Measurements from ENCODE around the gene VPS16.

The VPS16 gene

GRCh38 chr20:2812189-2812588 lies 28.4 kb upstream of the VPS16 start:
- H3K4me1 ChIP-seq (ENCODE audit: control insufficient read depth, insufficient read depth, low read length), result peaks cover 34% of the 10 kb centered on the region
- no peak overlapping the region for H3K4me3 ChIP-seq (ENCODE audit: low read length)
- H3K27me3 ChIP-seq (replicated peaks; ENCODE audit: control insufficient read depth, insufficient read depth, low read length), result peaks cover 6% of the 10 kb centered on the region
- no peak overlapping the region for H3K9ac ChIP-seq (ENCODE audit: low read length)
- DNase-seq (ENCODE audit: low read depth), result no peak
- no peaks in the 10 kb centered on the region for H3K36me3 ChIP-seq (ENCODE audit: control insufficient read depth, insufficient read depth, low read length, severe bottlenecking)
- peaks cover 14% of the 10 kb centered on the region for H3K9me3 ChIP-seq (ENCODE audit: control insufficient read depth, low read length)

- Histone ChIP-seq H3K4me3 (ENCODE audit: low read length) (peak overlapping the region; percentile 17), H3K9me3 (ENCODE audit: control insufficient read depth, low read length) (peaks cover 14% of the 10 kb centered on the region), H3K27me3 (replicated peaks; ENCODE audit: control insufficient read depth, insufficient read depth, low read length) (no peaks in the 10 kb centered on the region), H3K4me1 (ENCODE audit: control insufficient read depth, insufficient read depth, low read length) (peaks cover 53% of the 10 kb centered on the region), H3K36me3 (ENCODE audit: control insufficient read depth, insufficient read depth, low read length, severe bottlenecking) (no peaks in the 10 kb centered on the region), H3K9ac (ENCODE audit: low read length) (no peak overlapping the region)
- DNase-seq (ENCODE audit: low read depth), result no peak
Observed at GRCh38 chr20:2814076-2814475, 26.5 kb upstream of the VPS16 start.

GRCh38 chr20:2814587-2815051 lies 25.9 kb upstream of the VPS16 start, which contains the start of gene C20orf141:
Gene C20orf141, plus strand, starts transcription at chr20:2814987. Its CDS starts 198 bp downstream, at chr20:2815185.
- DNase-seq (ENCODE audit: low read depth), result peak; percentile 93
- peaks cover 14% of the 10 kb centered on the region for H3K9me3 ChIP-seq (ENCODE audit: control insufficient read depth, low read length)
- peak within 1 kb of the TSS; percentile 48 for H3K4me3 ChIP-seq (ENCODE audit: low read length)
- peak within 1 kb of the TSS; percentile 51 for H3K9ac ChIP-seq (ENCODE audit: low read length)
- H3K36me3 ChIP-seq (ENCODE audit: control insufficient read depth, insufficient read depth, low read length, severe bottlenecking), result no peaks in the 10 kb centered on the region
- H3K4me1 ChIP-seq (ENCODE audit: control insufficient read depth, insufficient read depth, low read length), result peaks cover 59% of the 10 kb centered on the region
- H3K27me3 ChIP-seq (replicated peaks; ENCODE audit: control insufficient read depth, insufficient read depth, low read length), result no peaks in the 10 kb centered on the region

DNA sequence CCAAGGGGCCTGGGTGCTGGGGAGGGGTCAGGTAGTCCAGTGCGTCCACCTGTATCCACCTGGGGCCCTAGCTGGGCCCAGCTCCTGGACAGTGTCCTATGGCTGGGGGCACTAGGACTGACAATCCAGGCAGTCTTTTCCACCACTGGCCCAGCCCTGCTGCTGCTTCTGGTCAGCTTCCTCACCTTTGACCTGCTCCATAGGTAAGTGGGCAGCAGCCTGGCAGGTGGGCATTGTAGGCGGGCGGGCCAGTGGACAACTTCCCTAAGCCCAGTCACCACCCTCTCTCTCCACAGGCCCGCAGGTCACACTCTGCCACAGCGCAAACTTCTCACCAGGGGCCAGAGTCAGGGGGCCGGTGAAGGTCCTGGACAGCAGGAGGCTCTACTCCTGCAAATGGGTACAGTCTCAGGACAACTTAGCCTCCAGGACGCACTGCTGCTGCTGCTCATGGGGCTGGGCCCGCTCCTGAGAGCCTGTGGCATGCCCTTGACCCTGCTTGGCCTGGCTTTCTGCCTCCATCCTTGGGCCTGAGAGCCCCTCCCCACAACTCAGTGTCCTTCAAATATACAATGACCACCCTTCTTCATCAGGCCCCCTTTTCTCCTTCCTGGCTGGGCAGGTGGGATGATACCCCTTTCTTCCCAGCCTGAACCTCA lies 25.2 kb upstream of the VPS16 start:
- DNase-seq (ENCODE audit: low read depth), result no peak
- H3K36me3 ChIP-seq (ENCODE audit: control insufficient read depth, insufficient read depth, low read length, severe bottlenecking), result no peaks in the 10 kb centered on the region
- H3K9me3 ChIP-seq (ENCODE audit: control insufficient read depth, low read length), result peaks cover 14% of the 10 kb centered on the region
- H3K27me3 ChIP-seq (replicated peaks; ENCODE audit: control insufficient read depth, insufficient read depth, low read length), result no peaks in the 10 kb centered on the region
- peak overlapping the region; percentile 51 for H3K9ac ChIP-seq (ENCODE audit: low read length)
- H3K4me1 ChIP-seq (ENCODE audit: control insufficient read depth, insufficient read depth, low read length), result peaks cover 66% of the 10 kb centered on the region
- peak overlapping the region; percentile 48 for H3K4me3 ChIP-seq (ENCODE audit: low read length)

DNA sequence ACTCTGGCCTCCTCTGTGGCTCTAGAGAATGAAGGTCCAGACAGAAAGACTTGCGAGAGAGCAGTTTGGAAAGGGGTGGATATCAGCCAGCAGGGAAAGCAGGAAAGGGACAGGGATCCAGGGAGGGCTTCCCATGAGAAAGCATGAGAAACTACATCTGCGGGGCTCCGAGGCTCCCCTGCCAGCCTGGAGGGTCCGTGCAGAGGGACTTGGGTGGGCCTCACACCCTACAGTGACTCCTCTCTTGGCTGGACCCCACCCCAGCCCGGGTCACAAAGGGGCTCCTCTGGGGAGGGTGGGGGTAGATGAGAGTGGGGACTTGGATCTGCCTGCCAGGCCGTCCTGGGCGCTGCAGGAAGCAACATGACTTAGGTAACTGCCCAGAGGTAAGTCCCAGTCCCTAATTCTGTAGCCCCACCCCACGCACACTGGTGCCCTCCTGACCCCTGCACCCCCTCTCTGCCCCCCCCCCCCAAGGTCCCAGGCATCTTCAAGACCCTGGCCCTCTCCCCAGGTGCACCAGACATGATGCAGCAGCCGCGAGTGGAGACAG lies 24.4 kb upstream of the VPS16 start, which contains the start of gene TMEM239:
Gene TMEM239 (plus strand): TSS at position 335 of the 553 bp plus-strand sequence. CDS start 191 bp downstream, at position 526.
- no peaks in the 10 kb centered on the region for H3K27me3 ChIP-seq (replicated peaks; ENCODE audit: control insufficient read depth, insufficient read depth, low read length)
- DNase-seq (ENCODE audit: low read depth), result no peak
- no peaks in the 10 kb centered on the region for H3K36me3 ChIP-seq (ENCODE audit: control insufficient read depth, insufficient read depth, low read length, severe bottlenecking)
- H3K9me3 ChIP-seq (ENCODE audit: control insufficient read depth, low read length), result peaks cover 14% of the 10 kb centered on the region
- peaks cover 69% of the 10 kb centered on the region for H3K4me1 ChIP-seq (ENCODE audit: control insufficient read depth, insufficient read depth, low read length)
- peak within 1 kb of the TSS; percentile 51 for H3K9ac ChIP-seq (ENCODE audit: low read length)
- peak within 1 kb of the TSS; percentile 48 for H3K4me3 ChIP-seq (ENCODE audit: low read length)

DNA sequence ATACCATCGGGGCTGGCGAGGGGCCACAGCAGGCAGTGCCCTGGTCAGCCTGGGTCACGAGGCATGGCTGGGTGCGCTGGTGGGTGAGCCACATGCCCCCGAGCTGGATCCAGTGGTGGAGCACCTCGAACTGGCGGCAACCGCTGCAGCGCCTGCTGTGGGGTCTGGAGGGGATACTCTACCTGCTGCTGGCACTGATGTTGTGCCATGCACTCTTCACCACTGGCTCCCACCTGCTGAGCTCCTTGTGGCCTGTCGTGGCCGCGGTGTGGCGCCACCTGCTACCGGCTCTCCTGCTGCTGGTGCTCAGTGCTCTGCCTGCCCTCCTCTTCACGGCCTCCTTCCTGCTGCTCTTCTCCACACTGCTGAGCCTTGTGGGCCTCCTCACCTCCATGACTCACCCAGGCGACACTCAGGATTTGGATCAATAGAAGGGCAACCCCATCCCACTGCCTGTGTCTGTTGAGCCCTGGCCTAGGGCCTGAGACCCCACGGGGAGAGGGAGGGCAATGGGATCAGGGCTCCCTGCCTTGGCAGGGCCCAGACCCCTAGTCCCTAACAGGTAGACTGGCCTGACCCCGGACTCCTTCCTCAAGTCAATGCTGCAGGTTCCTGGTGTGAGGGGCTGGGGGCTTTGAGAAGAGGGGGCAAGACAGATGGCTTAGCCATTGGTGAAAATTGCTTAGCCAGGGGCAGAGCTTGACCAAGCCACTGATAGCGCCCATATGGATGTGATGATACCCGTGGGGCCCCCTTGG lies 23.8 kb upstream of the VPS16 start:
- peaks cover 9% of the 10 kb centered on the region for H3K9me3 ChIP-seq (ENCODE audit: control insufficient read depth, low read length)
- H3K9ac ChIP-seq (ENCODE audit: low read length), result no peak overlapping the region
- no peak overlapping the region for H3K4me3 ChIP-seq (ENCODE audit: low read length)
- peaks cover 73% of the 10 kb centered on the region for H3K4me1 ChIP-seq (ENCODE audit: control insufficient read depth, insufficient read depth, low read length)
- H3K27me3 ChIP-seq (replicated peaks; ENCODE audit: control insufficient read depth, insufficient read depth, low read length), result no peaks in the 10 kb centered on the region
- no peaks in the 10 kb centered on the region for H3K36me3 ChIP-seq (ENCODE audit: control insufficient read depth, insufficient read depth, low read length, severe bottlenecking)
- no peak for DNase-seq (ENCODE audit: low read depth)

GRCh38 chr20:2817341-2817726 lies 23.2 kb upstream of the VPS16 start:
- Histone ChIP-seq H3K9ac (ENCODE audit: low read length) (no peak overlapping the region), H3K36me3 (ENCODE audit: control insufficient read depth, insufficient read depth, low read length, severe bottlenecking) (no peaks in the 10 kb centered on the region), H3K9me3 (ENCODE audit: control insufficient read depth, low read length) (peaks cover 3% of the 10 kb centered on the region), H3K4me1 (ENCODE audit: control insufficient read depth, insufficient read depth, low read length) (peaks cover 73% of the 10 kb centered on the region), H3K4me3 (ENCODE audit: low read length) (peak overlapping the region; percentile 8), H3K27me3 (replicated peaks; ENCODE audit: control insufficient read depth, insufficient read depth, low read length) (no peaks in the 10 kb centered on the region)
- no peak for DNase-seq (ENCODE audit: low read depth)

GRCh38 chr20:2817891-2818595 lies 22.5 kb upstream of the VPS16 start:
- Histone ChIP-seq H3K9ac (ENCODE audit: low read length) (no peak overlapping the region), H3K4me1 (ENCODE audit: control insufficient read depth, insufficient read depth, low read length) (peaks cover 73% of the 10 kb centered on the region), H3K9me3 (ENCODE audit: control insufficient read depth, low read length) (no peaks in the 10 kb centered on the region), H3K27me3 (replicated peaks; ENCODE audit: control insufficient read depth, insufficient read depth, low read length) (no peaks in the 10 kb centered on the region), H3K36me3 (ENCODE audit: control insufficient read depth, insufficient read depth, low read length, severe bottlenecking) (no peaks in the 10 kb centered on the region), H3K4me3 (ENCODE audit: low read length) (peak overlapping the region; percentile 8)
- DNase-seq (ENCODE audit: low read depth), result peak; percentile 39

DNA sequence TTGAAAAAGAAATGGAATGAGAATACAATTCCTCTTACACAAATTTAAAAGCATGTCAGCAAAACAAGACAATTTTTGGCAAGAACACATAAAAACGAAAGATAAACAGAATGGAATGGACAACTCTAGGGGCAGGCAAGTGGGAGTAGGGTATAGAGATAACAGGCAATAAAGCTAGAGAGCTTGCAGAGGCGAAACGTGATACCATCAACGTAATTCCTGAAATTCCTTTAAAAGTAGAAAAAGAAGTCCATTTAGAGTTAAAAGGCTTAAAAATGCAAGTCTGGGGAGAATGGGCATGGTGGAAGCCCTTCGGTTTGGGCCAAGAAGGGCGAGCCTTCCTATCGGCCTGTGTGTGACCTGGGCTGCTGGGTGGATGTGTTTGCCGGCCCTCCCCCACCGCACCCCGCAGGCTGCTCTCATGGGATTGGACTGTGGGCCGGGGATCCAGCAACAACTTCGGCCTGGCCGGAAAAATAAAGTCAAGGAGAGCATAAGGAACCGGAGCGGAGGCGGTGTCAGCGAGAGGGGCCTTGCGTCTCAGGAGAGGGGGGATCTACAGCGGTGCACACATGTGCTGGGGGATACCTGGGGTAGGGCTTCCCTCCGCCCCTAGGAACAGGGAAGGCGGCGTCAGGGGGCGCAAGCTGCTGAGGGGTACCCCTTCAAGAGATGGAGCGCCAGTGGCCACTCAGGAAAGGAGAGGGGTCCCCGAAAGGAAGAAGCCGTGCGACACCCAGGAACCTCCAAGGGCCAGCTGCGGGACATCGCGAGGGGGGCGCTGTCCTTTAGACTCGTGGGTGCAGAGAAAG lies 20.3 kb upstream of the VPS16 start:
- peak; percentile 55 for DNase-seq (ENCODE audit: low read depth)
- peaks cover 57% of the 10 kb centered on the region for H3K4me1 ChIP-seq (ENCODE audit: control insufficient read depth, insufficient read depth, low read length)
- peak overlapping the region; percentile 20 for H3K4me3 ChIP-seq (ENCODE audit: low read length)

More for the DNA sequence above, 20.3 kb upstream of the VPS16 start:
- Histone ChIP-seq H3K27me3 (replicated peaks; ENCODE audit: control insufficient read depth, insufficient read depth, low read length) (no peaks in the 10 kb centered on the region), H3K9me3 (ENCODE audit: control insufficient read depth, low read length) (no peaks in the 10 kb centered on the region), H3K9ac (ENCODE audit: low read length) (peak overlapping the region; percentile 18), H3K36me3 (ENCODE audit: control insufficient read depth, insufficient read depth, low read length, severe bottlenecking) (no peaks in the 10 kb centered on the region)
